ENCODE measurements around the gene FOXP2.

The FOXP2 gene

GRCh38 chr7:114647518-114647917, 232.9 kb downstream of the FOXP2 start:
- H3K4me3 ChIP-seq (ENCODE audit: low read depth in 1 of 2, low read length in 2 of 2), result no peak overlapping the region
- H3K4me1 ChIP-seq (ENCODE audit: control insufficient read depth in 1 of 2, insufficient read depth in 2 of 2, low read length in 2 of 2), result no peaks in the 10 kb centered on the region
- no peak overlapping the region for H3K27ac ChIP-seq (ENCODE audit: low read depth, low read length)
- no peaks in the 10 kb centered on the region for H3K27me3 ChIP-seq (ENCODE audit: control insufficient read depth in 1 of 2, insufficient read depth in 2 of 2, low read length in 2 of 2)
- no peak overlapping the region for H3K9ac ChIP-seq (ENCODE audit: low read depth in 1 of 2, low read length in 2 of 2)
- no peaks in the 10 kb centered on the region for H3K36me3 ChIP-seq (ENCODE audit: control insufficient read depth in 1 of 2, insufficient read depth in 2 of 2, low read length in 2 of 2)
- H3K9me3 ChIP-seq (ENCODE audit: control insufficient read depth in 1 of 2, low read length in 2 of 2), result no peaks in the 10 kb centered on the region

DNA sequence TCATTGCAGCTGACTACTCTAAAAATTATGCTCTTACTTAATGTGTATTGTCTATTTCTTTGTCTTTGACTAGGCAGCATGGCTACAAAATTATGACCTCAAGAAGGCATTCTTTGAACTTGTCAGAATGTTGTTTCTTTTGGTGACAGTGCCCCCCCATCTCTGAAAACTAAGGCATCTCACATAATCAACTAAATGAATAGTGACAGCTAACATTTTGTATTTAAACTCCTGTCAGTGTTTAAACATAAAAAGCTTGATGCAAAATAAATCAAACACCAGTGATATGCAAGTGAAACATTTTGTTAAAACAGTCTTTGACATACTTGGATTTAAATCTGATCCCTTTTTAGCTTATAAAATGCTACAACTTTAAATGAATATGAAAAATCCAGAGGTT, 233.5 kb downstream of the FOXP2 start:
- no peaks in the 10 kb centered on the region for H3K27me3 ChIP-seq (ENCODE audit: control insufficient read depth in 1 of 2, insufficient read depth in 2 of 2, low read length in 2 of 2)
- no peaks in the 10 kb centered on the region for H3K36me3 ChIP-seq (ENCODE audit: control insufficient read depth in 1 of 2, insufficient read depth in 2 of 2, low read length in 2 of 2)
- H3K4me3 ChIP-seq (ENCODE audit: low read depth in 1 of 2, low read length in 2 of 2), result no peak overlapping the region
- H3K27ac ChIP-seq (ENCODE audit: low read depth, low read length), result no peak overlapping the region
- no peaks in the 10 kb centered on the region for H3K9me3 ChIP-seq (ENCODE audit: control insufficient read depth in 1 of 2, low read length in 2 of 2)
- H3K9ac ChIP-seq (ENCODE audit: low read depth in 1 of 2, low read length in 2 of 2), result no peak overlapping the region
- H3K4me1 ChIP-seq (ENCODE audit: control insufficient read depth in 1 of 2, insufficient read depth in 2 of 2, low read length in 2 of 2), result no peaks in the 10 kb centered on the region

- H3K4me1 ChIP-seq (ENCODE audit: control insufficient read depth in 1 of 2, insufficient read depth in 2 of 2, low read length in 2 of 2), result no peaks in the 10 kb centered on the region
- H3K9me3 ChIP-seq (ENCODE audit: control insufficient read depth in 1 of 2, low read length in 2 of 2), result no peaks in the 10 kb centered on the region
- no peak overlapping the region for H3K4me3 ChIP-seq (ENCODE audit: low read depth in 1 of 2, low read length in 2 of 2)
- no peak overlapping the region for H3K9ac ChIP-seq (ENCODE audit: low read depth in 1 of 2, low read length in 2 of 2)
- H3K27ac ChIP-seq (ENCODE audit: low read depth, low read length), result no peak overlapping the region
- H3K27me3 ChIP-seq (ENCODE audit: control insufficient read depth in 1 of 2, insufficient read depth in 2 of 2, low read length in 2 of 2), result no peaks in the 10 kb centered on the region
- no peaks in the 10 kb centered on the region for H3K36me3 ChIP-seq (ENCODE audit: control insufficient read depth in 1 of 2, insufficient read depth in 2 of 2, low read length in 2 of 2)
Observed at GRCh38 chr7:114648680-114649079, 234.1 kb downstream of the FOXP2 start.

- Histone ChIP-seq H3K9me3 (ENCODE audit: control insufficient read depth in 1 of 2, low read length in 2 of 2) (no peaks in the 10 kb centered on the region), H3K4me1 (ENCODE audit: control insufficient read depth in 1 of 2, insufficient read depth in 2 of 2, low read length in 2 of 2) (no peaks in the 10 kb centered on the region), H3K27ac (ENCODE audit: low read depth, low read length) (no peak overlapping the region), H3K27me3 (ENCODE audit: control insufficient read depth in 1 of 2, insufficient read depth in 2 of 2, low read length in 2 of 2) (no peaks in the 10 kb centered on the region), H3K36me3 (ENCODE audit: control insufficient read depth in 1 of 2, insufficient read depth in 2 of 2, low read length in 2 of 2) (no peaks in the 10 kb centered on the region), H3K9ac (ENCODE audit: low read depth in 1 of 2, low read length in 2 of 2) (no peak overlapping the region), H3K4me3 (ENCODE audit: low read depth in 1 of 2, low read length in 2 of 2) (no peak overlapping the region)
Observed at GRCh38 chr7:114649689-114650088, 235.1 kb downstream of the FOXP2 start.

GRCh38 chr7:114650491-114650890, 235.9 kb downstream of the FOXP2 start:
- Histone ChIP-seq H3K9ac (ENCODE audit: low read depth in 1 of 2, low read length in 2 of 2) (no peak overlapping the region), H3K27me3 (ENCODE audit: control insufficient read depth in 1 of 2, insufficient read depth in 2 of 2, low read length in 2 of 2) (no peaks in the 10 kb centered on the region), H3K4me3 (ENCODE audit: low read depth in 1 of 2, low read length in 2 of 2) (no peak overlapping the region), H3K4me1 (ENCODE audit: control insufficient read depth in 1 of 2, insufficient read depth in 2 of 2, low read length in 2 of 2) (no peaks in the 10 kb centered on the region), H3K36me3 (ENCODE audit: control insufficient read depth in 1 of 2, insufficient read depth in 2 of 2, low read length in 2 of 2) (peaks cover 0 to 3% of the 10 kb centered on the region in 2 donors), H3K9me3 (ENCODE audit: control insufficient read depth in 1 of 2, low read length in 2 of 2) (no peaks in the 10 kb centered on the region), H3K27ac (ENCODE audit: low read depth, low read length) (no peak overlapping the region)

DNA sequence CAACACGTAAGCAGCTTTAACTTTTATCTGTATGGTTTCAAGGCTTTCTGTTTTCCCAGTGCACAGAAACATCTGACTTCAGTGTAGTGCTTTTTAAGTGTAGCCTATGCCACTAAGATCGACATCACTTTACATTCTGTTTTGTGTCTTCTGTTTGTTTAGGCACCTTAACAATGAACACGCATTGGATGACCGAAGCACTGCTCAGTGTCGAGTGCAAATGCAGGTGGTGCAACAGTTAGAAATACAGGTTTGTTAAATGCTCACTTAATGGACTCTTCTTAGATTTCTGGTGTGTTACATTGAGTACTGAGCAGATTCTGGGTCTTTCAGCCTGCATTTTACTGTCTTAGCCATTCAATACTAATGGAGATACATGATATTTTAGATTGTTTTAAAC, 237.4 kb downstream of the FOXP2 start:
- Histone ChIP-seq H3K4me3 (ENCODE audit: low read depth in 1 of 2, low read length in 2 of 2) (no peak overlapping the region), H3K27ac (ENCODE audit: low read depth, low read length) (no peak overlapping the region), H3K27me3 (ENCODE audit: control insufficient read depth in 1 of 2, insufficient read depth in 2 of 2, low read length in 2 of 2) (no peaks in the 10 kb centered on the region), H3K9ac (ENCODE audit: low read depth in 1 of 2, low read length in 2 of 2) (no peak overlapping the region), H3K36me3 (ENCODE audit: control insufficient read depth in 1 of 2, insufficient read depth in 2 of 2, low read length in 2 of 2) (peaks cover 0 to 3% of the 10 kb centered on the region in 2 donors), H3K4me1 (ENCODE audit: control insufficient read depth in 1 of 2, insufficient read depth in 2 of 2, low read length in 2 of 2) (no peaks in the 10 kb centered on the region), H3K9me3 (ENCODE audit: control insufficient read depth in 1 of 2, low read length in 2 of 2) (no peaks in the 10 kb centered on the region)

GRCh38 chr7:114653364-114654088, 238.9 kb downstream of the FOXP2 start:
- no peak overlapping the region for H3K27ac ChIP-seq (ENCODE audit: low read depth, low read length)
- H3K9ac ChIP-seq (ENCODE audit: low read depth in 1 of 2, low read length in 2 of 2), result no peak overlapping the region
- no peaks in the 10 kb centered on the region for H3K4me1 ChIP-seq (ENCODE audit: control insufficient read depth in 1 of 2, insufficient read depth in 2 of 2, low read length in 2 of 2)
- no peak overlapping the region for H3K4me3 ChIP-seq (ENCODE audit: low read depth in 1 of 2, low read length in 2 of 2)
- peaks cover 3 to 5% of the 10 kb centered on the region in 2 donors for H3K36me3 ChIP-seq (ENCODE audit: control insufficient read depth in 1 of 2, insufficient read depth in 2 of 2, low read length in 2 of 2)
- no peaks in the 10 kb centered on the region for H3K27me3 ChIP-seq (ENCODE audit: control insufficient read depth in 1 of 2, insufficient read depth in 2 of 2, low read length in 2 of 2)
- H3K9me3 ChIP-seq (ENCODE audit: control insufficient read depth in 1 of 2, low read length in 2 of 2), result no peaks in the 10 kb centered on the region

DNA sequence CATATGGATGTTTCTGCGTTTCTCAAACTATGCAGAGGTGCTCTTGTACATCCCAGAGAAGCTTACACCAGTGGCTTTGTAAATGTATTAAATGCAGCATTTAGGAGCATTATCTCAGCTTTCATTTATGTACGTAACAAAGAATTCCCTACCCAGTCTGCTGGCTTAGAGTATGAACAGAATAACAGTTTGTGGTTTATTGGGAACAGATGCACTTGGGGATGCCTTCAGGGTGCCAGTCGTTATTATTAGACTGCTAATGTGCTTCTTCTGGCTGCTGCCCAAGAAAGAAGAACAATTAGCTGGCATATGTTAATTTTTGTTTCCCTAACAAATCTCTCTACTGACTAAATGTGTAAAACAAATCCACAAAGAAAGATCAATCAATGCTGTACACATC, 241.9 kb downstream of the FOXP2 start:
- no peaks in the 10 kb centered on the region for H3K4me1 ChIP-seq (ENCODE audit: control insufficient read depth in 1 of 2, insufficient read depth in 2 of 2, low read length in 2 of 2)
- H3K9me3 ChIP-seq (ENCODE audit: control insufficient read depth in 1 of 2, low read length in 2 of 2), result no peaks in the 10 kb centered on the region
- H3K4me3 ChIP-seq (ENCODE audit: low read depth in 1 of 2, low read length in 2 of 2), result no peak overlapping the region
- H3K36me3 ChIP-seq (ENCODE audit: control insufficient read depth in 1 of 2, insufficient read depth in 2 of 2, low read length in 2 of 2), result peaks cover 3 to 5% of the 10 kb centered on the region in 2 donors
- H3K9ac ChIP-seq (ENCODE audit: low read depth in 1 of 2, low read length in 2 of 2), result no peak overlapping the region
- H3K27ac ChIP-seq (ENCODE audit: low read depth, low read length), result no peak overlapping the region
- no peaks in the 10 kb centered on the region for H3K27me3 ChIP-seq (ENCODE audit: control insufficient read depth in 1 of 2, insufficient read depth in 2 of 2, low read length in 2 of 2)

- Histone ChIP-seq H3K9ac (ENCODE audit: low read depth in 1 of 2, low read length in 2 of 2) (no peak overlapping the region), H3K36me3 (ENCODE audit: control insufficient read depth in 1 of 2, insufficient read depth in 2 of 2, low read length in 2 of 2) (peaks cover 3 to 5% of the 10 kb centered on the region in 2 donors), H3K4me1 (ENCODE audit: control insufficient read depth in 1 of 2, insufficient read depth in 2 of 2, low read length in 2 of 2) (no peaks in the 10 kb centered on the region), H3K9me3 (ENCODE audit: control insufficient read depth in 1 of 2, low read length in 2 of 2) (no peaks in the 10 kb centered on the region), H3K4me3 (ENCODE audit: low read depth in 1 of 2, low read length in 2 of 2) (no peak overlapping the region), H3K27me3 (ENCODE audit: control insufficient read depth in 1 of 2, insufficient read depth in 2 of 2, low read length in 2 of 2) (no peaks in the 10 kb centered on the region), H3K27ac (ENCODE audit: low read depth, low read length) (no peak overlapping the region)
Observed at GRCh38 chr7:114657279-114657678, 242.7 kb downstream of the FOXP2 start.

DNA sequence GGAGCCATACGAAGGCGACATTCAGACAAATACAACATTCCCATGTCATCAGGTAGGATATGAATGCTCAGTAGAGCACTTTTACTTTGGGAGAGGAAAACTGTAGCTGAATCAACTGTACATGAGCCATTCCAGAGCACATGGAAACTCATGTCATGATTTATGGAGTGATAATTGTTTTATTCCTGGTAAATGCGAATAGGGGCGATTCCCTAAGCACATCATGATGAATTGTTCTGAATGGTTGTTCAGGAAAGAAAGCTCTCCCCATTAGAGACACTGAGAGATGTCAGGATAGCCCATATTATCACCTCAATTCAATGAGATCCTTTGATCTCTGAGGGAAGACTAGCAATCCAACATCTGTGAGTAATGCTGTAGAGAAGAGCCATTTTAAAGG, 243.6 kb downstream of the FOXP2 start:
- Histone ChIP-seq H3K9me3 (ENCODE audit: control insufficient read depth in 1 of 2, low read length in 2 of 2) (no peaks in the 10 kb centered on the region), H3K36me3 (ENCODE audit: control insufficient read depth in 1 of 2, insufficient read depth in 2 of 2, low read length in 2 of 2) (peaks cover 3 to 5% of the 10 kb centered on the region in 2 donors), H3K4me3 (ENCODE audit: low read depth in 1 of 2, low read length in 2 of 2) (no peak overlapping the region), H3K9ac (ENCODE audit: low read depth in 1 of 2, low read length in 2 of 2) (no peak overlapping the region), H3K4me1 (ENCODE audit: control insufficient read depth in 1 of 2, insufficient read depth in 2 of 2, low read length in 2 of 2) (no peaks in the 10 kb centered on the region), H3K27me3 (ENCODE audit: control insufficient read depth in 1 of 2, insufficient read depth in 2 of 2, low read length in 2 of 2) (no peaks in the 10 kb centered on the region), H3K27ac (ENCODE audit: low read depth, low read length) (no peak overlapping the region)
